ENCODE results near the gene KIF26A.

GRCh38 chr14:104105822-104106470 lies 32.4 kb upstream of the KIF26A start:
- TF ChIP-seq EZH2 (IDR thresholded peaks at IDR 0.05; ENCODE audit: insufficient read depth, low read length): no peak
- no peak for TF ChIP-seq CTCF (IDR thresholded peaks at IDR 0.05; ENCODE audit: insufficient read depth, low read depth, low read length)

Measured in astrocyte (in vitro differentiated cells and primary cell).